Kidney epithelial cell (primary cell): Measurements from ENCODE around the gene CRYL1. TPM values are rescaled to one million over a fixed set of nuclear protein-coding genes. Genes with fewer than 3 reads are reported as not detected.

Experiments used
- DNase-seq: peaks from one replicate; pipeline ENCODE4 v3.0.0-alpha.2; 2010; ENCODE audit warnings: low read depth
- H3K27me3 ChIP-seq: 2 replicates; pipeline ENCODE4 v1.6.0; 2011; ENCODE audit warnings: low read length; ENCODE audit not compliant: control insufficient read depth, insufficient read depth
- H3K36me3 ChIP-seq: 2 replicates; pipeline ENCODE4 v1.5.1; 2011; ENCODE audit warnings: low read length; ENCODE audit not compliant: control insufficient read depth, insufficient read depth
- H3K4me3 ChIP-seq: 2 replicates; pipeline ENCODE4 v1.5.1; 2011; ENCODE audit warnings: low read depth, mild to moderate bottlenecking, control low read depth, low read length
- CTCF ChIP-seq: IDR thresholded peaks from 2 replicates; pipeline ENCODE4 v1.5.1; 2011; ENCODE audit warnings: mild to moderate bottlenecking, moderate library complexity, low read length, control low read depth, inconsistent platforms; ENCODE audit not compliant: insufficient read depth, poor library complexity, severe bottlenecking
- total RNA-seq: library from RNA; depleted of rRNA; stranded (reverse); fragments of >200 nt; gene quantifications from 2 replicates; pipeline ENCODE4 v1.2.3, GENCODE V29; 2015

CRYL1 gene
- total RNA-seq, 1 donor from 2014 or later: 36.4 TPM

- TF ChIP-seq CTCF: no peak
- DNase-seq: no peak
- Histone ChIP-seq H3K27me3 (no peaks in the 10 kb centered on the region), H3K36me3 (no peaks in the 10 kb centered on the region), H3K4me3 (no peak overlapping the region)
Measured at GRCh38 chr13:20559659-20560356, 34.2 kb upstream of the CRYL1 start.

GRCh38 chr13:20558982-20559381 lies 33.3 kb upstream of the CRYL1 start:
- TF ChIP-seq CTCF: no peak
- Histone ChIP-seq H3K36me3 (no peaks in the 10 kb centered on the region), H3K27me3 (no peaks in the 10 kb centered on the region), H3K4me3 (no peak overlapping the region)
- DNase-seq: no peak

- no peak for TF ChIP-seq CTCF
- no peaks in the 10 kb centered on the region for H3K36me3 ChIP-seq
Measured at GRCh38 chr13:20553311-20553710, 27.7 kb upstream of the CRYL1 start.

GRCh38 chr13:20550799-20551198 lies 25.1 kb upstream of the CRYL1 start:
- TF ChIP-seq CTCF: no peak
- no peaks in the 10 kb centered on the region for H3K36me3 ChIP-seq
- no peak for DNase-seq
- no peak overlapping the region for H3K4me3 ChIP-seq
- no peaks in the 10 kb centered on the region for H3K27me3 ChIP-seq

More at GRCh38 chr13:20553311-20553710, 27.7 kb upstream of the CRYL1 start:
- DNase-seq: no peak
- H3K4me3 ChIP-seq: no peak overlapping the region
- H3K27me3 ChIP-seq: no peaks in the 10 kb centered on the region

GRCh38 chr13:20547479-20547908 lies 21.8 kb upstream of the CRYL1 start:
- Histone ChIP-seq H3K4me3 (no peak overlapping the region), H3K36me3 (no peaks in the 10 kb centered on the region), H3K27me3 (no peaks in the 10 kb centered on the region)
- no peak for TF ChIP-seq CTCF
- DNase-seq: no peak

- Histone ChIP-seq H3K27me3 (no peaks in the 10 kb centered on the region), H3K36me3 (no peaks in the 10 kb centered on the region), H3K4me3 (no peak overlapping the region)
- no peak for DNase-seq
- no peak for TF ChIP-seq CTCF
Measured at GRCh38 chr13:20546556-20546955, 20.9 kb upstream of the CRYL1 start.
